Dermis microvascular lymphatic vessel endothelial cell (primary cell): ENCODE data around the gene DCC. TPM values are rescaled to one million over a fixed set of nuclear protein-coding genes. Genes with fewer than 3 reads are reported as not detected.
"Not testable (repeated sequence)": the region's sequence is repeated elsewhere in the genome, so short reads cannot be mapped to it uniquely, and the experiment has no call there.

Experiments
- DNase-seq, 2 donors: peaks; one replicate each; pipeline versions ENCODE4 v3.0.0 to v3.0.0-alpha.2; 2010; ENCODE audit warnings: low read depth in 2 of 2
- total RNA-seq: library from RNA; depleted of rRNA; stranded (reverse); fragments of >200 nt; gene quantifications from 2 replicates; pipeline ENCODE4 v1.2.1, GENCODE V29; 2014

DCC gene
- total RNA-seq, 1 donor from 2014 or later: not detected

DNA sequence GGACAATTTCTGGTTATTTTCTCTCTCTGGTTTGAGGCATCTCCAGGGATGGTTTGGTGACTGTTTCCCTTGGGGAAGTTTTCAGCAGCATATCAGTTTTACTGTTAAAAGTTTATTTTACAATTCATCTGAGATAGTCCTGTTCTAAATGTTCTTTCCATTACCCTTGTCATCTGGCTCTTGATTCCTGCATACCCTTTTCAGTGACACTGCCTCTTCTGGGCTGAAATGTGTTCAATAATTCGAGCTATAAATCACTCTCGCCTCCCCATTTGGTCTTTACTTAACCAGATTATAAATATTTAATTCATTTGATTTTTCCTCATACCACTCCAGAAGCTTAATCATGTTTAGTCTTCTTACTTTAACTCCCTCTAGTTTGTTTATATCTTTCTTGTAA, 9.5 kb downstream of the DCC start:
- DNase-seq: no peak

GRCh38 chr18:52352920-52353319, 12.9 kb downstream of the DCC start:
- DNase-seq: no peak

- no peak for DNase-seq
These were observed 13.6 kb downstream of the DCC start for GRCh38 chr18:52353589-52353988.

DNA sequence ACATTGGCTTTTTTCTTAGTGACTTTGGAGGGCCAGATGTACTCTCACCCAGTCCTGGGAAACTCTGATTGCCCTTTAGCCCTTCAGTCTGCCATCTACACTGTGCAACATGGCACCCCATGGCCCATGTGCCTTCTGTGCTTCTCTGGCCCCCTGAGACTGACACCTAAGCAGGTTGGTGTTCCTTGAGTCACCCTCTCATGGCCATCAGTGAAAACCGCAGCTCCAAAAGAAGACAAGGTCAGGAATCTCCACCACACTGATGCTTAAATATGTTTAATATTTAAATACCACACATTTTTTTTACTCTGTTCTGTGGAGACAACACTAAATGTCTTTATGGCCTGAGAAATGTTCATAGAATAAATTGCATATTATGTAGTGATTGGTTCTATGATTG, 23.9 kb downstream of the DCC start:
- no peak for DNase-seq

DNA sequence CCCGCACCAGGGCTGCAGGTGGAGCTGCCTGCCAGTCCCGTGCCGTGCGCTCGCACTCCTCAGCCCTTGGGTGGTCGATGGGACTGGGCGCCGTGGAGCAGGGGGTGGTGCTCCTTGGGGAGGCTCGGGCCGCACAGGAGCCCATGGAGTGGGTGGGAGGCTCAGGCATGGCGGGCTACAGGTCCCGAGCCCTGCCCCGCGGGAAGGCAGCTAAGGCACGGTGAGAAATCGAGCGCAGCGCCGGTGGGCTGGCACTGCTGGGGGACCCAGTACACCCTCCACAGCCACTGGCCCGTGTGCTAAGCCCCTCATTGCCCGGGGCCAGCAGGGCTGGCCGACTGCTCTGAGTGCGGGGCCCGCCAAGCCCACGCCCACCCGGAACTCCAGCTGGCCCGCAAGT, 26.9 kb downstream of the DCC start:
- DNase-seq: not testable (repeated sequence)

- no peak for DNase-seq
These were observed 28.2 kb downstream of the DCC start for GRCh38 chr18:52367953-52368742.

GRCh38 chr18:52370841-52371240, 30.8 kb downstream of the DCC start:
- DNase-seq: no peak

DNA sequence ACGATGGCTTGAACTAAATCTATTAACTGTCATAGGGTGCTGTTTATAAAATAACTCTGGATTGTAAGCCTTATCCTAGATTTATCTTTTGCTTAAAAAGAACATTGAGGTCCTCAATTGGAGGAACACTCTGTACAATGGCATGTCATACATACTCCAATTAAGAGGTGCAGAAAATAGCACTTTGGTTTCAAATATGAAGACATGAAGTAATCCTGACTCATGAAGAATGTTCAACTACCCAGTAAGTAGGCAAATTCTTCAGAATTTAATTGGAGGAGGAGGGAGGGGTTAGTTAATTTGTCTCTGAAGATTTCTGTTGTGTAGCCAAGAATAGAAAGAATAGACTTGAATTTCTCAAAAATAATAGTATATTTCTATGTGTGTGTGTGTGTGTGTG, 36.1 kb downstream of the DCC start:
- DNase-seq: no peak

DNA sequence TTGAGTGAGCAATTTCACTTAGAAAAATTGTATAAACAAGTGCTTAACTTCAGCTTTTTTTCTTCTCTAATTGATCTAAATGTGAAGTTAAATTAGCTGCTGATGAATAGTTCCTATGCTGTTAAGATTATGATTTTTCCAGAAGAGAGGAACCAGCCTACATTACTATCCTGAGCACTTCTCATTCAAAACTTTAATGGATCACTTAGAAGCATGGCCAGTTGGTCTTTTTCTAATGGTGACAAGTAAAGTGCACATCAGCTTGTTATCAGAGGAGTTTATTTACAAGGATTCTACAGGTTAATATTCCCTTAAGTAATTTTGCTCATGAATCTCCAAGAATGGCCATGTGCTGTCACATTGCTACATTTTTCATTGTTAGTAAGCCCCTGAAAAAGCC, 37.1 kb downstream of the DCC start:
- DNase-seq: no peak

- no peak for DNase-seq
These were observed 46.3 kb downstream of the DCC start for GRCh38 chr18:52386306-52386705.

- no peak for DNase-seq
These were observed 47.2 kb downstream of the DCC start for GRCh38 chr18:52387175-52387574.

DNA sequence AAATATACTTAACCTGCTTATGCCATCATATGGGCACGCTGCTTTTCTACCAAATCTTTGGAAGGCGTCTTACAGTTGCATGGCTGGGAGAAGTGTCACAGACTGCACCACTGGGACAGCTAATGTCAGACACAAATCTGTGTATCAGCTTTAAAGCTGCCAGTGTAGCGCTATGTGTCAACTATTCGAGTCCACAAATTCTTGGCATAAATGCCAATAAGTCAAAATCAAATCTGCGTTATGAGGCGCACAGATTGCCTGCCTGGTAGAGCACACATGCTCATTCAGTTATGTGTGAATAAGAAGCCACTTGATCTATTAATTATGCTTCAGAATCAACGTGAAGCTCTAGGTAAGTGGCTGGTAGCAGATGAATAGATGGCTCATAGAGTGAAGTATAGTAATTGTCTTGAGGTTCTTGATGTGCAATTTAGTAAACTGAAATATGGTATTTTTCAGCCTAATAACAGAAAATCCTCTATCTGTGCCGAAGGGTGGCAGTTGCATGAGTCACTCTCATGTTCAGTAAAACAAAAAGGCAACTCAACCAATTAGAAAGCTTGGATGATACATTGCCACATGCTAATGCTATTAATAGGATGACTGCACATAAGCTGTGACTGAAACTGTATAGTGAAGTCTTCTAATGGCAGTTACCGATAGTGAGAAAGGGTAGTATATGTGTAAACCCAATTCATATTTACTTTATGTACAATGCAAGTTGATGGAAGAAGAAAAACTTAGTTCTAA, 52.0 kb downstream of the DCC start:
- no peak for DNase-seq

GRCh38 chr18:52394602-52395001, 54.6 kb downstream of the DCC start:
- no peak for DNase-seq

DNA sequence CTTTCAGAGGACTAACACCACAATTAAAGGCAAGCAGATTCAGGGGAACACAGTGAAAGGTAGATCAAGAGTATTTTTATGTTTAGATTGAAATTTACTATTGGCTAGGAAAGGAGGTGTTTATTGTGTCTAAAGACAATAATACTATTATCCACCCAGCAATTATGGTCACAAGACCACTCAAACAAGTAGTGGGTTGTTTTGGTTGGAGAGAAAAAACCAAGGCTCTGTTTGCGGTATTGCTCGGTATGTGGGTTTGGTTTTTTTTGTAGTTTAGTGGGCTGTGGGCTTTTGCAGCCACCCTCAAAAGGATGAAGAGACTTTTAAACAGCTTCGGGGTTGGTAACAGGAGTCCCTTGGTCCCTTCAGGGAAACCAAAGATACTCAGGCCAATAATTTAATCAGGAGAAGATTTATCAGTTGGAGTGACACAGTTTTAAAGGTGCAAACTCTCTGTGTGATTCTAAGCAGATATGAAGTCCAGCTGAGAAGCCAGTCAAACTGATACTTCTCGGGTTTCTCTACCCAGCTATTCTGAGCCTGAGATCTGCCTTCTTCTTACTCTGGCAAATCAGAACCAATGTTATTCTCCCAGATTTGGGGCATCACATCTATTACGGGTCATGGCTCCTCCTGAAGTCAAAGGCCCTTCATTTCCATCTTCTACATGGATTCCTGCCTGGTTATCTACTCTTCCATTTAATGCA, 55.3 kb downstream of the DCC start:
- DNase-seq: no peak

DNA sequence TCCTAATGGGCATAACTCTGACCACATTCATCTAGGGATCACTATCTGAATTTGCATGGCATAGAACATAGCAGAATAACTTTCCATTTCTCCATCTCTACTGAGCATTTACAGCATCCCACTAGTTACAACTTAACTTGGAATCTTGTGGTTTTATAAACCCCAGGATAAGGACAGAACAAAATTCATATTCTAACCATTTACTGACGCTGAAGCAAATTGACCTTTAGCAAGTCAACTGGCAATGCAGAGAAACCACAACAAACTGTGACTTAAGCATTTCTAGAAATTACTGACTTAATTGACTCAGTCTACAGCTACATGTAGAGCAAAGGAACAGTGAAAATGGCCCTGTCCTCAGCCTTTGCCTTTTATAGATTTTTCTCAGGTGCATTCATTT, 61.2 kb downstream of the DCC start:
- no peak for DNase-seq

DNA sequence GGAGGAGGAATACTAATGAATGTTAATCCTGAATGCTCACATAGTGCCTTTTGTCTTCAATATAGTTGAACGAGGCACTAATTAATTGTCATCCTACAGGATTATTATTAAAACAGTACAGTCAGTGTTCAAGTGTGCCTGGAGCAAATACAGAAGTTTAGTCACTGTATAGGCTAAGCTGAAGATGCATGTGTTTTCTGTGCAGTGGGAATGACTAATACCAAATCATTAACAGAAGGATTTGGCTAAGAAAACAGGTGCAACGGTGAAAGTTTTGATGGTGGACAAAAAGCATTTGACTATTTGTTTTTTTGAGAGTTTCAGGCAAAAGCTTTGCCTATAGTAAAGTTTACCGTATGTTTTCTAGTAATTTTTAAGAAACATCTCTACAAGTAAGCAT, 62.8 kb downstream of the DCC start:
- no peak for DNase-seq

DNA sequence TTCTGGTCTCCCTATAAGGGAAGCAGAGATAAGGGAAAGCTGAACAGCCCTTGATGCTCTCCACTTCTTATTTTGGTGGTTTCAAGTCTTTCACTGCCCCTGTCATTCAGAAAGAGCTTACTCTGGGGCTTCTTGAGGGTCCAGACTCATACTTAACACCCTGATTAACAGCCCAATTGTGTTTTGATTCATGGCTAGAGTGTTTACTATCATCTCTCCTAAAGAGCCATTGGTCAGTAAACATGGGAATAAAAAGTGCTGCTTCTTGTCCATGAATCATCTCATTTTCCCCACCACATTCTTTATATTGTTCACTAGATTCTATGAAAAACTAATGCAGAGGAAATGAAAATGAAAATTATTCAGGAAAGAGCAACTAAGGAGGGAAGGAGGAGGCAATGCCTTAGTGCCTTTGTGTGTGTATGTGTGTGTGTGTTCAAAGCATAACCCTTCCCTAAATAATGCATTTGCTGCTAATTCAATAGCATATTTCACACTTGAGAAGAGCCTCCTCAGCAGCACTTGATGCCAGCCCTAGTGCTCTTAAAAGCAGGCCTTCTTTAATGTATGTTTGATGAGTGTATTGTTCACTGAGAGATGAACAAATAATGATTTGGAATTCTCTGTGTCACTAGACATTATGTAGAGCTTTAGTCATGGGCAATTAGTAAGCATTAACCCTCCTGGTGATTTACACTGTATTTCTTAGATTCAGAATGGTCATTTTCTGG, 63.5 kb downstream of the DCC start:
- no peak for DNase-seq

- DNase-seq: no peak
These were observed 68.9 kb downstream of the DCC start for GRCh38 chr18:52408800-52409302.

GRCh38 chr18:52409727-52410126, 69.7 kb downstream of the DCC start:
- no peak for DNase-seq

DNA sequence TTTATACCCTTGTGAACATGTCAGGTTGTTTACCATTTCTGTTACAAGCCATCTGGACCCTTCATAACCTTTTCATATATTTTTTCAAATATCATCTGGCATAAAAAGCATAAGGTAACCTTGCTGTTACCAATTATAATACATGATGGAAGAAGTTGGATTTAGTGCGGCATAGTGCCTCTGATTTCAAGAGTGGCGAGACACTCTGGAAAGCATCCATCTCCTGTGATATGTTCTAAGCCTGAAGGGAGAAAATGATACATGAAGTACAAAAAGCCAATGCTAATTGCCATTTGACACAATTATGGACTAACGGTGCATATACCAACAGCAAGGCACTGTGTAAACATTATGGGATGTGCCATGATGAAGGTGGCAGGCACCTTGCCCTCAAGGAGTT, 75.1 kb downstream of the DCC start:
- no peak for DNase-seq

DNA sequence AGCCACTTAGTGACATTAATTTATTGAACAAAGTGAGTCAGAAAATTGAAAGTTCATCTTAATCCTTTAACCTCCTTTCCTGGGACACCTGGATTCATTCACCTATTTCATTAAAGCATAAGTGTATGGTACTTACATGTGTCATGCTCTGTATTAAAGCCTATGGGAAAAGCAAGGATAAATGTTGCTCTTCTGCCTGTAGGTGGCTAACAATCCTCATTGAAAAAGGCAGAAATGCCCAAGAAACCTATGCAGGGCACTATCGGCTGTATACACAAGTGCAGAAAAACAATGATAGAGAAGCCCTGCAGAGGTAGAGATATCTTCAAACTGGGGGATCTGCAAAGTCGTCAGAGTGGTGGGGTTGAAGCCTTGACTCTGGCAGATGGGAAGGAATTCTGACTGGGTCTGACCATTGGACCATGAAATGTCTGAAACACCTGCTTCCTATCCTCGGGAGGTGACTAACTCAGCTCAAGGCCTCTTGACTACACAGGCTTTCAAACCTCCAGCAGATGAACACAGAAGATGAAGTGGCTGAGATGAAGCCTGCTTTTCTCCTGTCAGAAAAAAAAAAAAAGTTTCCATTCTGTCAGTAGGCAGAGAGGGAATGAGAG, 83.1 kb downstream of the DCC start:
- no peak for DNase-seq
